Neutrophil (primary cell): ENCODE data around the gene SPTBN1.
"Not testable (repeated sequence)": the region's sequence is repeated elsewhere in the genome, so short reads cannot be mapped to it uniquely, and the experiment has no call there.

Experiments
- H3K27ac ChIP-seq: fragments of 200-600 bp; sonication (generic); 2 replicates; pipeline ENCODE4 v1.5.1; 2016; ENCODE audit warnings: mild to moderate bottlenecking, moderate library complexity
- H3K27me3 ChIP-seq: fragments of 200-600 bp; sonication (generic); 2 replicates; pipeline ENCODE4 v1.6.0; 2016; ENCODE audit warnings: mild to moderate bottlenecking
- H3K36me3 ChIP-seq: fragments of 200-600 bp; sonication (generic); 2 replicates; pipeline ENCODE4 v1.5.1; 2017
- H3K4me1 ChIP-seq, 2 experiments: fragments of 200-600 bp in 1 of 2; sonication (generic) in 1 of 2; 1 replicate in 1 of 2; 2 replicates in 1 of 2; pipeline versions ENCODE4 v1.5.1 to v1.6.1; 2013 to 2016; ENCODE audit warnings: low read depth in 1 of 2, low read length in 1 of 2, mild to moderate bottlenecking in 1 of 2, moderate library complexity in 1 of 2; ENCODE audit not compliant: control insufficient read depth in 1 of 2, insufficient read depth in 1 of 2
- H3K4me3 ChIP-seq, 2 experiments: fragments of 200-600 bp in 1 of 2; sonication (generic) in 1 of 2; 1 replicate in 1 of 2; 2 replicates in 1 of 2; pipeline ENCODE4 v1.5.1; 2013 to 2016; ENCODE audit warnings: low read depth in 1 of 2, low read length in 1 of 2, mild to moderate bottlenecking in 1 of 2, moderate library complexity in 1 of 2
- H3K9me3 ChIP-seq: fragments of 200-600 bp; sonication (generic); 2 replicates; pipeline ENCODE4 v1.5.1; 2016
- TF ChIP-seq, protein P1 (sequence below): fragments of 200-600 bp; sonication (generic); IDR thresholded peaks from 2 replicates; pipeline ENCODE4 v1.5.1; 2016; ENCODE audit warnings: antibody characterized with exemption

Gene SPTBN1

GRCh38 chr2:54695378-54695777, 239.3 kb downstream of the SPTBN1 start:
- TF ChIP-seq, protein P1, sequence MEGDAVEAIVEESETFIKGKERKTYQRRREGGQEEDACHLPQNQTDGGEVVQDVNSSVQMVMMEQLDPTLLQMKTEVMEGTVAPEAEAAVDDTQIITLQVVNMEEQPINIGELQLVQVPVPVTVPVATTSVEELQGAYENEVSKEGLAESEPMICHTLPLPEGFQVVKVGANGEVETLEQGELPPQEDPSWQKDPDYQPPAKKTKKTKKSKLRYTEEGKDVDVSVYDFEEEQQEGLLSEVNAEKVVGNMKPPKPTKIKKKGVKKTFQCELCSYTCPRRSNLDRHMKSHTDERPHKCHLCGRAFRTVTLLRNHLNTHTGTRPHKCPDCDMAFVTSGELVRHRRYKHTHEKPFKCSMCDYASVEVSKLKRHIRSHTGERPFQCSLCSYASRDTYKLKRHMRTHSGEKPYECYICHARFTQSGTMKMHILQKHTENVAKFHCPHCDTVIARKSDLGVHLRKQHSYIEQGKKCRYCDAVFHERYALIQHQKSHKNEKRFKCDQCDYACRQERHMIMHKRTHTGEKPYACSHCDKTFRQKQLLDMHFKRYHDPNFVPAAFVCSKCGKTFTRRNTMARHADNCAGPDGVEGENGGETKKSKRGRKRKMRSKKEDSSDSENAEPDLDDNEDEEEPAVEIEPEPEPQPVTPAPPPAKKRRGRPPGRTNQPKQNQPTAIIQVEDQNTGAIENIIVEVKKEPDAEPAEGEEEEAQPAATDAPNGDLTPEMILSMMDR: no peak
- H3K27me3 ChIP-seq: no peaks in the 10 kb centered on the region
- no peaks in the 10 kb centered on the region for H3K9me3 ChIP-seq
- H3K4me3 ChIP-seq: no peak overlapping the region
- no peaks in the 10 kb centered on the region for H3K36me3 ChIP-seq
- H3K4me1 ChIP-seq: no peaks in the 10 kb centered on the region
- no peak overlapping the region for H3K27ac ChIP-seq

GRCh38 chr2:54697934-54698333, 241.8 kb downstream of the SPTBN1 start:
- no peaks in the 10 kb centered on the region for H3K4me1 ChIP-seq
- H3K27ac ChIP-seq: no peak overlapping the region
- no peaks in the 10 kb centered on the region for H3K27me3 ChIP-seq
- no peaks in the 10 kb centered on the region for H3K9me3 ChIP-seq
- H3K36me3 ChIP-seq: no peaks in the 10 kb centered on the region
- H3K4me3 ChIP-seq: no peak overlapping the region
- TF ChIP-seq, protein P1: no peak

GRCh38 chr2:54698926-54699325, 242.8 kb downstream of the SPTBN1 start:
- not testable (repeated sequence) for H3K9me3 ChIP-seq, H3K27ac ChIP-seq, H3K4me1 ChIP-seq, H3K27me3 ChIP-seq, H3K4me3 ChIP-seq, H3K36me3 ChIP-seq

- no peaks in the 10 kb centered on the region for H3K36me3 ChIP-seq
- H3K9me3 ChIP-seq: no peaks in the 10 kb centered on the region
- no peak overlapping the region for H3K4me3 ChIP-seq
- TF ChIP-seq, protein P1: no peak
- H3K27ac ChIP-seq: no peak overlapping the region
- H3K4me1 ChIP-seq: no peaks in the 10 kb centered on the region
- H3K27me3 ChIP-seq: no peaks in the 10 kb centered on the region
These were observed 243.5 kb downstream of the SPTBN1 start for GRCh38 chr2:54699665-54700064.

- TF ChIP-seq, protein P1: no peak
- Histone ChIP-seq H3K27me3 (no peaks in the 10 kb centered on the region), H3K4me1 (no peaks in the 10 kb centered on the region), H3K27ac (no peak overlapping the region), H3K9me3 (no peaks in the 10 kb centered on the region), H3K4me3 (no peak overlapping the region), H3K36me3 (no peaks in the 10 kb centered on the region)
These were observed 244.9 kb downstream of the SPTBN1 start for GRCh38 chr2:54701029-54701428.

DNA sequence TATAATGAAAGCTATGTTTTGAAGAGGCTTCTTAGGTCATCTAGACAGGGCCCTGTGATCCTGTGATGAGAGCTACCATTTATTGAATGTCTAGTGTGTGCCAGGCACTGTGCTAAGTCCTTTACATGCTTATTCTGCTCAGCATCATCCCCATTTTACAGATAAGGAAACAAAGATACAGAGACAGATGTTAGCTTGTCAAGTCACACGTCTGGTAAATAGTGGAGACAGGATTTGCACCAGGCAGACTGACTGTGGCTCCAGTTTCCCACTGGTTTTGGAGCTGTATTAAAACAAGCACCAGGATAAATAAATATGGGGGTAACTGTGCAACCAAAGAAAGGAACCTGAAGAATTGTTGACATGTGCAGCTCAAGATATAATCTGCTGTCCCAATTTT, 248.1 kb downstream of the SPTBN1 start:
- Histone ChIP-seq H3K36me3 (no peaks in the 10 kb centered on the region), H3K4me1 (peaks cover 9 to 10% of the 10 kb centered on the region in 2 experiments), H3K27ac (no peak overlapping the region), H3K9me3 (no peaks in the 10 kb centered on the region), H3K4me3 (no peak overlapping the region), H3K27me3 (peaks cover 26% of the 10 kb centered on the region)
- TF ChIP-seq, protein P1: no peak
